ENCODE results near the gene KCNRG. TPM values are rescaled to one million over a fixed set of nuclear protein-coding genes. Genes with fewer than 3 reads are reported as not detected.

Gene KCNRG
- total RNA-seq, 1 experiment from 2014 or later = 0.15 TPM

DNA sequence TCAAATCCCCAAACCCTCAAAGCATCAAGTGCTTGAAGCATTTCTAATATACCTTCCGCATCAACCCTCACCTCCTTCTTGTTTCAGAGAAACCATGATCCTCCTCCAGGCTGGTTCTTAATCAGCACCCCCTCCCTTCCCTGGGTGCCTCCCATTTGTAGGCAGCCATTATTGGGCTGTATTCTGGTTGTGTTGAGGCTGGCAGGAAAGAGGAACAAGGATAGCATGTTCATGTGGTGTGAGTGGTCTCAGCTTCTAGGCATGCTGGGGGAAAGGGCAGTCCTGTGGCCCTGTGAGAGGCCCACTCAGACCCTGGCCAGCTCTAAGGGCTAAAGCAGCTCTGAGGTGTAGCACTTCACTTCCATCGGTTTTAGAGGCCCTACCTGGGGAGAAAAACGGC lies 37.3 kb upstream of the KCNRG start:
- CTCF ChIA-PET = no interaction called here

DNA sequence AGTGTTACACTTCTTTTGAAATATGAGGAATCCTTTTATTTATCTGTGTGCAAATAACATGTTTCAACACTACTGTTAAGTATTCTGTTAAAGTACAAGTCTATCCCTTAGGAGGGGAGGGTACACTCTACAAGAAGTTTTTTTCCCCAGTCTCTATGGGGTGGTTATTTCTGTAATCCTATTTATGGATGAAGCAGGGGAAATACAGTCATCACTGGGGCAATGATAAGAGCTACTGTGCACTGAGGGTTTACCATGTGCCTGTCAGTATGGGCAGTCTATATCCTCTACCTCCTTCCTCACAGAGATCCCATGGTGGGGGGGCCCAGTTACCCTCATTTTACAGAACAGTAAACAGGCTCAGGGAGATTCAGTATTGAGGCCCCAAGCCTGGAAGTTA lies 35.0 kb upstream of the KCNRG start:
- Histone ChIP-seq H3K4me3 (ENCODE audit: low read length) (no peak overlapping the region), H3K9ac (ENCODE audit: low read length) (no peak overlapping the region), H3K27ac (ENCODE audit: low read length) (no peak overlapping the region), H3K4me1 (ENCODE audit: insufficient read depth, low read length) (peaks cover 13% of the 10 kb centered on the region), H3K36me3 (ENCODE audit: low read depth, low read length) (no peaks in the 10 kb centered on the region), H4K20me1 (ENCODE audit: low read length) (no peaks in the 10 kb centered on the region), H3K9me2 (replicated peaks; ENCODE audit: low read length) (no peaks in the 10 kb centered on the region), H2AFZ (ENCODE audit: low read length) (no peak overlapping the region), H3K27me3 (ENCODE audit: low read length) (no peaks in the 10 kb centered on the region), H3F3A (ENCODE audit: low read length, unreplicated experiment) (no peaks in the 10 kb centered on the region), H3K9me3 (ENCODE audit: low read length) (no peaks in the 10 kb centered on the region), H3K4me2 (ENCODE audit: low read length) (no peak overlapping the region), H3K79me2 (ENCODE audit: low read length) (no peaks in the 10 kb centered on the region)
- ChIA-PET POLR2A (ENCODE audit: unreplicated experiment) (no interaction called here), CTCF (no interaction called here)
- TF ChIP-seq EZH2 (IDR thresholded peaks at IDR 0.05; ENCODE audit: low read length, unreplicated experiment) (no peak), EZH2phosphoT487 (IDR thresholded peaks at IDR 0.05; ENCODE audit: borderline replicate concordance, low read length) (no peak)
- TF ChIP-seq, protein P1, sequence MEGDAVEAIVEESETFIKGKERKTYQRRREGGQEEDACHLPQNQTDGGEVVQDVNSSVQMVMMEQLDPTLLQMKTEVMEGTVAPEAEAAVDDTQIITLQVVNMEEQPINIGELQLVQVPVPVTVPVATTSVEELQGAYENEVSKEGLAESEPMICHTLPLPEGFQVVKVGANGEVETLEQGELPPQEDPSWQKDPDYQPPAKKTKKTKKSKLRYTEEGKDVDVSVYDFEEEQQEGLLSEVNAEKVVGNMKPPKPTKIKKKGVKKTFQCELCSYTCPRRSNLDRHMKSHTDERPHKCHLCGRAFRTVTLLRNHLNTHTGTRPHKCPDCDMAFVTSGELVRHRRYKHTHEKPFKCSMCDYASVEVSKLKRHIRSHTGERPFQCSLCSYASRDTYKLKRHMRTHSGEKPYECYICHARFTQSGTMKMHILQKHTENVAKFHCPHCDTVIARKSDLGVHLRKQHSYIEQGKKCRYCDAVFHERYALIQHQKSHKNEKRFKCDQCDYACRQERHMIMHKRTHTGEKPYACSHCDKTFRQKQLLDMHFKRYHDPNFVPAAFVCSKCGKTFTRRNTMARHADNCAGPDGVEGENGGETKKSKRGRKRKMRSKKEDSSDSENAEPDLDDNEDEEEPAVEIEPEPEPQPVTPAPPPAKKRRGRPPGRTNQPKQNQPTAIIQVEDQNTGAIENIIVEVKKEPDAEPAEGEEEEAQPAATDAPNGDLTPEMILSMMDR (conservative IDR thresholded peaks at IDR 0.05; ENCODE audit: low read depth, low read length) = no peak
- no TSS peak for BruUV-seq (replicated peaks)
- DNase-seq (no peak), ATAC-seq (no peak)
- intact Hi-C loops (cut with micrococcal nuclease) = no loop called here

More for the DNA sequence above, 37.3 kb upstream of the KCNRG start:
- no peaks in the 10 kb centered on the region for H4K20me1 ChIP-seq (ENCODE audit: low read length)
- H3K27me3 ChIP-seq (ENCODE audit: low read length) = no peaks in the 10 kb centered on the region
- H3K36me3 ChIP-seq (ENCODE audit: low read depth, low read length) = no peaks in the 10 kb centered on the region
- H3K9me2 ChIP-seq (replicated peaks; ENCODE audit: low read length) = no peaks in the 10 kb centered on the region
- peaks cover 13% of the 10 kb centered on the region for H3K4me1 ChIP-seq (ENCODE audit: insufficient read depth, low read length)
- H3K4me2 ChIP-seq (ENCODE audit: low read length) = no peak overlapping the region
- TF ChIP-seq EZH2 (IDR thresholded peaks at IDR 0.05; ENCODE audit: low read length, unreplicated experiment) = no peak
- no peak for TF ChIP-seq EZH2phosphoT487 (IDR thresholded peaks at IDR 0.05; ENCODE audit: borderline replicate concordance, low read length)
- TF ChIP-seq, protein P1 (conservative IDR thresholded peaks at IDR 0.05; ENCODE audit: low read depth, low read length) = no peak
- intact Hi-C loops (cut with micrococcal nuclease) = loop anchor here (2.0 to 10.0 kb wide), 4 partner anchors 41 to 934 kb away; partner anchors contain the start of gene SPRYD7
- H3K9me3 ChIP-seq (ENCODE audit: low read length) = no peaks in the 10 kb centered on the region
- no peaks in the 10 kb centered on the region for H3F3A ChIP-seq (ENCODE audit: low read length, unreplicated experiment)
- BruUV-seq (replicated peaks) = no TSS peak
- POLR2A ChIA-PET (ENCODE audit: unreplicated experiment) = no interaction called here
- H3K79me2 ChIP-seq (ENCODE audit: low read length) = no peaks in the 10 kb centered on the region
- ATAC-seq (no peak), DNase-seq (no peak)
- H3K9ac ChIP-seq (ENCODE audit: low read length) = no peak overlapping the region
- H3K4me3 ChIP-seq (ENCODE audit: low read length) = no peak overlapping the region
- no peak overlapping the region for H3K27ac ChIP-seq (ENCODE audit: low read length)
- no peak overlapping the region for H2AFZ ChIP-seq (ENCODE audit: low read length)

DNA sequence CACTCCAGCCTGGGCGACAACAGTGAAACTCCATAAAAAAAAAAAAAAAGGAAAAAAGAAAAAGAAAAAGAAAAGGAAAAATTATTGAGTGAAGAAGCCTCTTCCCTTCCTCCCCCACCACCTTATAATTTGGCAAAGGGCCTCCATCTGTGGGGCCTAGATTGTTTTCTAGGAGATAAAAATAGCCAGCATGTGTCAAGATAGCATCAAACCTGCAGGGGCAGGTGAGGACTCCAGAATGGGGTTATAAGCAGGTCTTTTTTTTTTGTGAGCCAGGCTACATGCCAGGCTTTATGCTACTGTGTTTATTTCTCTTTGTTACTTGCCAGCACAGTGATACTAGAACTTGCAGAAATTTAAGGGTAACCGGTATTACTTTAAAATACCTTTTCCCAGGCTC lies 30.1 kb upstream of the KCNRG start:
- no TSS peak for BruUV-seq (replicated peaks)
- no peaks in the 10 kb centered on the region for H3K4me1 ChIP-seq (ENCODE audit: insufficient read depth, low read length)
- H3K9ac ChIP-seq (ENCODE audit: low read length) = no peak overlapping the region
- ATAC-seq (no peak), DNase-seq (no peak)
- no peaks in the 10 kb centered on the region for H3K79me2 ChIP-seq (ENCODE audit: low read length)
- H3F3A ChIP-seq (ENCODE audit: low read length, unreplicated experiment) = no peaks in the 10 kb centered on the region
- TF ChIP-seq EZH2phosphoT487 (IDR thresholded peaks at IDR 0.05; ENCODE audit: borderline replicate concordance, low read length) (no peak), EZH2 (IDR thresholded peaks at IDR 0.05; ENCODE audit: low read length, unreplicated experiment) (no peak)
- TF ChIP-seq, protein P1 (conservative IDR thresholded peaks at IDR 0.05; ENCODE audit: low read depth, low read length) = no peak
- H4K20me1 ChIP-seq (ENCODE audit: low read length) = no peaks in the 10 kb centered on the region
- H3K4me2 ChIP-seq (ENCODE audit: low read length) = no peak overlapping the region
- intact Hi-C loops (cut with micrococcal nuclease) = no loop called here
- no peak overlapping the region for H2AFZ ChIP-seq (ENCODE audit: low read length)
- no peaks in the 10 kb centered on the region for H3K9me2 ChIP-seq (replicated peaks; ENCODE audit: low read length)
- H3K4me3 ChIP-seq (ENCODE audit: low read length) = no peak overlapping the region
- H3K27me3 ChIP-seq (ENCODE audit: low read length) = no peaks in the 10 kb centered on the region
- H3K36me3 ChIP-seq (ENCODE audit: low read depth, low read length) = no peaks in the 10 kb centered on the region
- CTCF ChIA-PET = no interaction called here
- H3K27ac ChIP-seq (ENCODE audit: low read length) = no peak overlapping the region
- H3K9me3 ChIP-seq (ENCODE audit: low read length) = no peaks in the 10 kb centered on the region
- POLR2A ChIA-PET (ENCODE audit: unreplicated experiment) = interaction anchor here (0.6 kb wide), 1 partner anchor 607 kb away, joined by 5 read pairs; no protein-coding TSS in a partner anchor

All from PC-3 (cell line).